HepG2 (cell line): Measurements from ENCODE around the gene RBPMS2. TPM values are rescaled to one million over a fixed set of nuclear protein-coding genes. Genes with fewer than 3 reads are reported as not detected.

Experiments
- ETV5 ChIP-seq: IDR thresholded peaks from 2 replicates; pipeline ENCODE4 v1.6.1; 2018; ENCODE audit warnings: missing biosample characterization, missing genetic modification reagents, inconsistent platforms, borderline replicate concordance
- GATA4 ChIP-seq: sonication (generic); IDR thresholded peaks from 2 replicates; pipeline ENCODE4 v1.6.1; 2016; ENCODE audit warnings: antibody characterized with exemption, low read depth, borderline replicate concordance
- GATAD1 ChIP-seq: IDR thresholded peaks from 2 replicates; pipeline ENCODE4 v1.6.1; 2016; ENCODE audit warnings: missing genetic modification reagents, missing compliant biosample characterization
- HOXA9 ChIP-seq: sonication (generic); formaldehyde crosslinking; IDR thresholded peaks from 2 replicates; pipeline ENCODE4 v1.8.1; 2022; ENCODE audit warnings: missing genetic modification reagents, mild to moderate bottlenecking, moderate library complexity, borderline replicate concordance
- MAFK ChIP-seq, 2 experiments: IDR thresholded peaks in 1 of 2; conservative IDR thresholded peaks in 1 of 2; 2 replicates each; pipeline ENCODE4 v1.6.1; 2011; ENCODE audit warnings: improper control_type of control experiment in 2 of 2, low read length in 2 of 2
- NFIC ChIP-seq: IDR thresholded peaks from 2 replicates; pipeline ENCODE4 v1.6.1; 2012; ENCODE audit warnings: mild to moderate bottlenecking, low read length, inconsistent platforms
- POLR2AphosphoS5 ChIP-seq: IDR thresholded peaks from 2 replicates; pipeline ENCODE4 v1.6.1; 2012; ENCODE audit warnings: low read depth, low read length
- REXO4 ChIP-seq: sonication (generic); formaldehyde crosslinking; IDR thresholded peaks from 2 replicates; pipeline ENCODE4 v1.8.0; 2022; ENCODE audit warnings: missing genetic modification reagents, mild to moderate bottlenecking, borderline replicate concordance
- SAP130 ChIP-seq: IDR thresholded peaks from 2 replicates; pipeline ENCODE4 v1.6.1; 2016; ENCODE audit warnings: low read depth
- TCF12 ChIP-seq, 2 experiments: fragments of 450-650 bp in 1 of 2; sonication (generic) in 1 of 2; formaldehyde crosslinking in 1 of 2; IDR thresholded peaks; 2 replicates each; pipeline versions ENCODE4 v1.6.1 to v1.8.0; 2017 to 2022; ENCODE audit warnings: antibody characterized with exemption in 1 of 2, mild to moderate bottlenecking in 1 of 2, missing genetic modification reagents in 1 of 2, moderate library complexity in 1 of 2
- TEAD2 ChIP-seq: sonication (generic); formaldehyde crosslinking; IDR thresholded peaks from 2 replicates; pipeline ENCODE4 v1.9.0; 2021; ENCODE audit warnings: missing genetic modification reagents
- TEAD3 ChIP-seq: optimal IDR thresholded peaks from 2 replicates; pipeline ENCODE3; 2016; ENCODE audit warnings: borderline replicate concordance
- TEF ChIP-seq: sonication (generic); formaldehyde crosslinking; IDR thresholded peaks from 2 replicates; pipeline ENCODE4 v1.5.0; 2020; ENCODE audit warnings: missing genetic modification reagents
- THAP11 ChIP-seq: IDR thresholded peaks from 2 replicates; pipeline ENCODE4 v1.6.1; 2016; ENCODE audit warnings: missing biosample characterization, missing genetic modification reagents
- ZBTB37 ChIP-seq: sonication (generic); formaldehyde crosslinking; IDR thresholded peaks from 2 replicates; pipeline ENCODE4 v1.4.0; 2020; ENCODE audit warnings: mild to moderate bottlenecking, missing genetic modification reagents
- ZBTB4 ChIP-seq: sonication (generic); formaldehyde crosslinking; IDR thresholded peaks from 2 replicates; pipeline ENCODE4 v1.4.0; 2020; ENCODE audit warnings: missing genetic modification reagents, mild to moderate bottlenecking, borderline replicate concordance
- ZBTB8A ChIP-seq: sonication (generic); formaldehyde crosslinking; IDR thresholded peaks from 2 replicates; pipeline ENCODE4 v1.4.0; 2020; ENCODE audit warnings: mild to moderate bottlenecking, low read depth, missing genetic modification reagents, borderline replicate concordance
- ZNF292 ChIP-seq: sonication (generic); formaldehyde crosslinking; IDR thresholded peaks from 2 replicates; pipeline ENCODE4 v1.8.1; 2022; ENCODE audit warnings: mild to moderate bottlenecking, low read depth, missing genetic modification reagents, borderline replicate concordance
- ZNF354B ChIP-seq: sonication (generic); formaldehyde crosslinking; IDR thresholded peaks from 2 replicates; pipeline ENCODE4 v1.8.0; 2022; ENCODE audit warnings: mild to moderate bottlenecking, missing genetic modification reagents
- ZNF557 ChIP-seq: sonication (generic); formaldehyde crosslinking; IDR thresholded peaks from 2 replicates; pipeline ENCODE4 v1.4.0; 2020; ENCODE audit warnings: missing genetic modification reagents
- ZNF562 ChIP-seq: sonication (generic); formaldehyde crosslinking; IDR thresholded peaks from 2 replicates; pipeline ENCODE4 v1.8.0; 2022; ENCODE audit warnings: missing genetic modification reagents, borderline replicate concordance
- ZNF749 ChIP-seq: sonication (generic); formaldehyde crosslinking; IDR thresholded peaks from 2 replicates; pipeline ENCODE4 v1.8.0; 2022; ENCODE audit warnings: mild to moderate bottlenecking, missing genetic modification reagents, moderate library complexity, borderline replicate concordance
- ZZZ3 ChIP-seq: sonication (generic); formaldehyde crosslinking; IDR thresholded peaks from 2 replicates; pipeline ENCODE4 v1.4.0; 2020; ENCODE audit warnings: missing genetic modification reagents, mild to moderate bottlenecking, borderline replicate concordance
- polyA plus RNA-seq, 8 experiments: library from polyadenylated mRNA; depleted of rRNA in 3 of 8; stranded (reverse) in 7 of 8; unstranded in 1 of 8; fragments of >200 nt; fragmentation: Illumina TruSeq in 4 of 8; extraction: Trizol in 4 of 8; gene quantifications; 2 replicates each; pipeline versions ENCODE4 v1.2.1 to v1.2.3, GENCODE V29; 2011 to 2016; ENCODE audit warnings: low read depth in 4 of 8, missing spikeins in 1 of 8, mixed read lengths in 1 of 8; ENCODE audit not compliant: insufficient read depth in 1 of 8
- total RNA-seq, 5 experiments: library from RNA; depleted of rRNA; stranded (reverse); fragments of >200 nt; fragmentation: Illumina TruSeq; extraction: Trizol; gene quantifications; 2 replicates each; pipeline ENCODE4 v1.2.3, GENCODE V29; 2016; ENCODE audit warnings: low read depth in 1 of 5

Gene RBPMS2
- total and polyA plus RNA-seq, 2 of the 13 experiments (the other 11 are each of a cell fraction or from before 2014, with no cell fraction given), result 0.08 TPM; not detected in 1

DNA sequence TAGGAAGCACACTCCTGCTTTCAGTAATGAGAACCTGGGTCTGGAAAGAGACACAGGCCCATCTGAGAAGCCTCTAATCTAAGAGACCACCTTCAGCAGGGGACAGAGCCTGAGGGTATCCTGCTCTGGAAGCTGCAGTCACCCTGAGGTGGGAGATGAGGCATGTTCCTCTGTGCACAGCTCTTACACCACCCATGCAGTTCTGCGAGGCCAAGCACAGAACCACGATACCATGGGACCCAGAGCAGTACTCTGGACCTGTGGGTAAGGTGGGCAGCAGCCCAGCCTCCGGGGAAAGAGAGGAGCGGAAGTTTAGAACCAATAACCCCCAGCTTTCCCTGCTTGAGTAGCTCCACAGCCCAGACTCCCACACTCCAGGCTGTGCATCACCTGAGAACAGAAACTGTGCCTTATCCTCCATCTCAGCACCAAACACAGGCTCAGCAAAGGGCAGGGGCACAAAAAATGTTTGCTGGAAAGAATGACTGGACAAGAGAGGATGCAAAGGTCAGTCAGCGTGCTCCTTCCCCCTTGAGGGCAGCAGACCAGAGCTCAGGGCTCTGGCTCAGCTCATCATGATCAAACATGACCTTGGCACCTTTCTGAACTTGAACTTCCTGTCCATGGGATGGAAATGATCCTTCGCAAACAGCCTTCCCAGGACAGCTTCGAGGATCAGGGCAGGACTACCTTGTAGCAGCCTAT lies 43.1 kb downstream of the RBPMS2 start (continued):
- no peak for TF ChIP-seq ZBTB4
- 0 out of 2 replicates have a peak, but pooled peaks have one; percentile 29 for TF ChIP-seq THAP11 (CRISPR knock-in tag)
- TF ChIP-seq ZNF354B (CRISPR knock-in tag), result no peak
- peak; percentile 61 for TF ChIP-seq SAP130 (CRISPR knock-in tag)
- TF ChIP-seq ZNF562 (CRISPR knock-in tag), result no peak
- no peak for TF ChIP-seq NFIC
- no peak for TF ChIP-seq TEAD2 (CRISPR knock-in tag)
- TF ChIP-seq ZNF557, result no peak
- TF ChIP-seq MAFK (conservative IDR thresholded peaks at IDR 0.05 in 1 of 2, IDR thresholded peaks at IDR 0.05 in 1 of 2; ENCODE audit: low read length in 2 of 2), result no peak
- TF ChIP-seq REXO4, result no peak
- TF ChIP-seq ZZZ3, result no peak
- peak; percentile 60 for TF ChIP-seq TEAD3 (CRISPR knock-in tag)
- no peak for TF ChIP-seq HOXA9 (CRISPR knock-in tag)
- no peak for TF ChIP-seq ZBTB37 (CRISPR knock-in tag)
- TF ChIP-seq POLR2AphosphoS5, result no peak
- TF ChIP-seq GATAD1 (CRISPR knock-in tag), result no peak
- TF ChIP-seq ZNF749 (CRISPR knock-in tag), result no peak
- no peak for TF ChIP-seq TEF (CRISPR knock-in tag)
- no peak for TF ChIP-seq ZNF292 (CRISPR knock-in tag)
- TF ChIP-seq GATA4, result no peak
- no peak for TF ChIP-seq TCF12 (IDR thresholded peaks at IDR 0.05)
- no peak for TF ChIP-seq TCF12 (CRISPR knock-in tag; IDR thresholded peaks at IDR 0.05)
- peak; percentile 93; the same call in 1 of the 2 replicates for TF ChIP-seq ETV5 (CRISPR knock-in tag)
- TF ChIP-seq ZBTB8A (CRISPR knock-in tag), result no peak
